Thyroid gland (tissue), 4 donors: ENCODE data around the gene USP49. TPM values are rescaled to one million over a fixed set of nuclear protein-coding genes. Genes with fewer than 3 reads are reported as not detected.

Source experiments
- DNase-seq, 2 donors: peaks; one replicate each; pipeline ENCODE4 v3.0.0-alpha.2; 2019
- H3K27ac ChIP-seq, 3 donors: fragments of 200-600 bp; sonication (generic); 1 replicate in 2 of 3; 2 replicates in 1 of 3; pipeline ENCODE4 v1.5.1; 2016 to 2019; ENCODE audit warnings: mild to moderate bottlenecking in 1 of 3, moderate library complexity in 1 of 3
- H3K27me3 ChIP-seq: fragments of 200-600 bp; sonication (generic); one replicate; pipeline ENCODE4 v1.5.1; 2019
- H3K36me3 ChIP-seq, 2 donors: fragments of 200-600 bp; sonication (generic); one replicate each; pipeline ENCODE4 v1.5.1; 2016 to 2019
- H3K4me1 ChIP-seq, 2 donors: fragments of 200-600 bp; sonication (generic); one replicate each; pipeline ENCODE4 v1.5.1; 2017 to 2019
- H3K4me3 ChIP-seq, 3 donors: fragments of 200-600 bp; sonication (generic); replicated peaks in 1 of 3; 1 replicate in 2 of 3; 2 replicates in 1 of 3; pipeline ENCODE4 v1.5.1; 2016; ENCODE audit warnings: mild to moderate bottlenecking in 1 of 3
- H3K9me3 ChIP-seq: fragments of 200-600 bp; sonication (generic); one replicate; pipeline ENCODE4 v1.5.1; 2017
- CTCF ChIP-seq, 6 experiments: fragments of 200-600 bp in 3 of 6; fragments of 450-650 bp in 3 of 6; sonication (generic) in 3 of 6; IDR thresholded peaks; one replicate each; pipeline ENCODE4 v1.5.1; 2016 to 2019; ENCODE audit warnings: antibody characterized with exemption in 6 of 6, mild to moderate bottlenecking in 2 of 6, inconsistent platforms in 1 of 6, moderate library complexity in 1 of 6
- POLR2A ChIP-seq, 2 donors: fragments of 450-650 bp; IDR thresholded peaks; one replicate each; pipeline ENCODE4 v1.6.1; 2017; ENCODE audit warnings: antibody characterized with exemption in 2 of 2, mild to moderate bottlenecking in 2 of 2, moderate library complexity in 1 of 2
- WGBS, 2 donors: methylation state at CpG; one replicate each; pipeline ENCODE4 v1.1.5; 2017; 5-methylcytosine and 5-hydroxymethylcytosine counted together
- intact Hi-C: fragments of 100-400 bp; cut with DNase I; formaldehyde crosslinking; loops from one replicate; pipeline ENCODE4 v1.15.1; 2023
- small RNA-seq: library from RNA; depleted of rRNA; stranded (forward); fragments of <200 nt; gene quantifications from one replicate; pipeline ENCODE3, GENCODE V24; 2016
- total RNA-seq, 4 donors: library from RNA; depleted of rRNA; stranded (reverse); fragments of >200 nt; gene quantifications; one replicate each; pipeline ENCODE4 v1.2.3, GENCODE V29; 2016

USP49 gene
- total RNA-seq, 4 donors from 2014 or later, result 9.8 to 17.5 (median 13.8) TPM

- Histone ChIP-seq H3K36me3 (no peaks in the 10 kb centered on the region), H3K27me3 (no peaks in the 10 kb centered on the region), H3K4me1 (peaks cover 0 to 5% of the 10 kb centered on the region in 2 donors), H3K9me3 (no peaks in the 10 kb centered on the region), H3K4me3 (no peak overlapping the region), H3K27ac (no peak overlapping the region)
- no peak for DNase-seq
- WGBS, 2 donors, result 75 to 98% methylated on average over 2 to 5 of the region's 6 CpGs
- no peak for TF ChIP-seq POLR2A (IDR thresholded peaks at IDR 0.05)
- TF ChIP-seq CTCF (IDR thresholded peaks at IDR 0.05), result no peak
- intact Hi-C loops, result no loop called here
Measured at GRCh38 chr6:41743406-41744235, 151.6 kb downstream of the USP49 start.

DNA sequence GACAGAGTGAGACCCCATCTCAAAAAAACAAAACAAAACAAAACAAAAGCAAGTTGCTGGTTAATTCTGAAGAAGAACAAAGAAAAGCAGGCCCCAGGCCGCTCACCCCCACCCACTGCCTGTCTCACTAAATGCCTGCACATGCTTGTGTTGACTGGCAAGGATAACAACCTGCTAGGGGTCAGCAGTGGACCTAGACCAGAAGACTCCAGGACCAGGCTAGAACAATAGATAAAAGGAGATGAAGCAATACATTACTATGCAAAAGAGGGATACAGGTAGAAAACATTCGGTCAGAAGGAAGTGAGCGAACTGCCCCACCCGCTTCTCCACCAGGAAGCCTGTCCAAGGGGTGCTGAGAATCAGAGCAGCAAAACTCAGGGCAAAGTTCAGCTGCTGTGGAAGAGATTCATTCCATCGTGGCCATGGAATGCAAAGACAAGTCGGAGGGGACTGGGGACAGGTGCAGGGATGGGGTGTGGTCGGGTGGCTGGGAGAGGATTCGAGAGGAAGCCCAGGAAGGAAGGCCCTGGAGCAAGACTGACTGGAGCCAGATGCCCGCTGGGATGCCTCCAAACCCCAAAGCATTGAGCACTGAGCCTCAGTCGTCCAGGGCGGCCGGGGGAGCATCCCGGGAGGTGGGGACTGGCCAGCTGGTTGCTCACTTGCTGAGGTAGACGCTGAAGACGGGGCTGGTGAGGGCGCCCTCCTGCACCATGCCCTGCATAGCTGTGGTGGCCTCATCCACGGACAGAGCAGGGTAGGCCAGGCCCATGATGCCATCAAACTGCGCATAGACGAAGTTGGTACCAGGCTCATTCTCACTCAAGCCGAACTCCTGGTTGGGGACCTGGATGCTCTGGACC, 153.3 kb downstream of the USP49 start:
- no peak for DNase-seq
- H3K36me3 ChIP-seq, result no peaks in the 10 kb centered on the region
- H3K4me3 ChIP-seq, result no peak overlapping the region
- no peaks in the 10 kb centered on the region for H3K27me3 ChIP-seq
- H3K4me1 ChIP-seq, result no peaks in the 10 kb centered on the region
- intact Hi-C loops, result no loop called here
- no peak overlapping the region for H3K27ac ChIP-seq
- 83 to 86% methylated on average over 15 to 18 of the region's 20 CpGs for WGBS, 2 donors
- TF ChIP-seq POLR2A (IDR thresholded peaks at IDR 0.05) (no peak), CTCF (IDR thresholded peaks at IDR 0.05) (no peak)
- no peaks in the 10 kb centered on the region for H3K9me3 ChIP-seq

DNA sequence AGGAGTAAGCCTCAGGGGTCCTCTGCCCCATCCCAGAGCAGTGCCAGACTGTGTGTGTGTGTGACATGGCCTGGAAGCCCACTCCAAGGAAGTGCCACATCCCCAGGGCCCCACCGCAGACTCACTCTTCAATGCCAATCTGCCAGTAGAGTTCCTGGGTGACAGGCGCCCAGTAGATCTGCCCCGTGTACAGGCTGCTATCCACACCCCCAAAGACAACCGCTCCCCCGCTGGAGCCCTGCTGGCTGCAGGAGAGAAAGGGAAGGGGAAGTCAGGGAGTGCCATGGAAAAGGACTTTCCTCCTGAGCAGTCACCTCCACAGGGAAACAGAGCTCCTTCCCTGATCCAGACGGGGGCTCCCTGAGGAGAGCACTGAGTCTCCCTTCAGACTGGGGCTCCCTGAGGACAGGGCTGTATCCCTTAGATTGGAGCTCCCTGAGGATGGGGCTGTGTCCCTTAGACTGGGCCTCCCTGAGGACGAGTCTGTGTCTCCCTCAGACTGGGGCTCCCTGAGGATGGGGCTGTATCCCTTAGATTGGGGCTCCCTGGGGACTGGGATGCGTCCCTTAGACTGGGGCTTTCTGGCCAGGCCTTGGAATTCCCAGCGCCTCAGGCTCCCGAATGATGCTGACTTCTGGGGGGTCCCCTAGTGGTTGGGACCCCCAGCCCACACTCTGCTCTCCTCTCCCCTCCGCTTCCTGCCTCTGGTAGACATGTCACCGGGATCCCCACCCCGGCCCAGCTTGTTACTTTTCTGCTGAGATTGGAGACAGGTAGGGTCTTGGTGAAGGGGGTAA, 154.6 kb downstream of the USP49 start:
- TF ChIP-seq POLR2A (IDR thresholded peaks at IDR 0.05) (no peak), CTCF (IDR thresholded peaks at IDR 0.05) (no peak)
- Histone ChIP-seq H3K36me3 (no peaks in the 10 kb centered on the region), H3K4me3 (no peak overlapping the region), H3K9me3 (no peaks in the 10 kb centered on the region), H3K27ac (no peak overlapping the region), H3K4me1 (peaks cover 3 to 5% of the 10 kb centered on the region in 2 donors), H3K27me3 (no peaks in the 10 kb centered on the region)
- 85 to 89% methylated on average over 6 to 11 of the region's 13 CpGs for WGBS, 2 donors
- DNase-seq, result no peak
- intact Hi-C loops, result no loop called here

Small RNA genes within 50 kb of the gene (small RNA-seq; reads per million reads assigned to genes)
- gene AL365205.2 (not detected), gene AL365205.3 (not detected), gene RF00019 (not detected), gene RF00393 (not detected)

Other genes starting within 250 kb of the USP49 start
- gene TFEB, start 159.8 kb downstream of the USP49 start, total RNA-seq, result 10 to 100 TPM; 23.0 to 39.0 (median 34.9) TPM
- gene PGC, start 148.0 kb downstream of the USP49 start, total RNA-seq, result not detected
- gene FRS3, start 115.5 kb downstream of the USP49 start, total RNA-seq, result 1 to 10 TPM; 4.0 to 6.7 (median 5.8) TPM
- 10 to 100 TPM in 3 of 4 donors, 1 to 10 TPM in 1; 4.0 to 15.6 (median 12.7) TPM for gene PRICKLE4, start 114.6 kb downstream of the USP49 start, total RNA-seq
- 100 to 1,000 TPM in 3 of 4 donors, 10 to 100 TPM in 1; 96.3 to 134 (median 124) TPM for gene TOMM6, start 107.7 kb downstream of the USP49 start, total RNA-seq
- 10 to 100 TPM; 20.6 to 27.1 (median 24.3) TPM for gene MED20, start 25.8 kb upstream of the USP49 start, total RNA-seq
- gene BYSL, start 26.1 kb upstream of the USP49 start, total RNA-seq, result 1 to 10 TPM; 2.8 to 6.1 (median 4.2) TPM
- gene CCND3, start 46.4 kb upstream of the USP49 start, total RNA-seq, result 100 to 1,000 TPM; 103 to 204 (median 166) TPM
- gene TAF8, start 155.1 kb upstream of the USP49 start, total RNA-seq, result 100 to 1,000 TPM in 1 of 4 donors, 10 to 100 TPM in 3; 52.0 to 131 (median 72.2) TPM
- gene C6orf132, start 247.2 kb upstream of the USP49 start, total RNA-seq, result 10 to 100 TPM; 14.8 to 34.3 (median 30.6) TPM